K562 (cell line): Measurements from ENCODE around the gene CBX8. TPM values are rescaled to one million over a fixed set of nuclear protein-coding genes. Genes with fewer than 3 reads are reported as not detected.

Experiments used
- CHAMP1 ChIP-seq: fragments of 450-650 bp; IDR thresholded peaks from 2 replicates; pipeline ENCODE4 v1.6.1; 2016; ENCODE audit warnings: mild to moderate bottlenecking
- CREBBP ChIP-seq: IDR thresholded peaks from one replicate; pipeline ENCODE4 v1.6.1; 2012; ENCODE audit warnings: low read depth, mild to moderate bottlenecking, control low read depth, inconsistent platforms, low read length
- ESRRB ChIP-seq: fragments of 250-450 bp; sonication (Bioruptor Pico); IDR thresholded peaks from 2 replicates; pipeline ENCODE4 v1.5.0; 2020; ENCODE audit warnings: mild to moderate bottlenecking, moderate library complexity, borderline replicate concordance
- FOS ChIP-seq: IDR thresholded peaks from 3 replicates; pipeline ENCODE4 v1.6.1; 2011; ENCODE audit not compliant: insufficient read length; ENCODE audit errors: extremely low read depth
- KAT8 ChIP-seq: fragments of 450-650 bp; IDR thresholded peaks from 2 replicates; pipeline ENCODE4 v1.6.1; 2016; ENCODE audit warnings: low read depth, mild to moderate bottlenecking
- KDM2B ChIP-seq: fragments of 250-450 bp; sonication (Bioruptor Pico); IDR thresholded peaks from 2 replicates; pipeline ENCODE4 v1.8.0; 2021; ENCODE audit warnings: mild to moderate bottlenecking, moderate library complexity
- L3MBTL2 ChIP-seq: fragments of 450-650 bp; IDR thresholded peaks from 2 replicates; pipeline ENCODE4 v1.6.1; 2016; ENCODE audit warnings: mild to moderate bottlenecking, moderate library complexity
- MLLT1 ChIP-seq, 2 experiments: fragments of 450-650 bp; IDR thresholded peaks; 2 replicates each; pipeline ENCODE4 v1.6.1; 2016
- MYNN ChIP-seq, 2 experiments: sonication (generic); formaldehyde crosslinking in 1 of 2; IDR thresholded peaks; 2 replicates each; pipeline versions ENCODE4 v1.5.0 to v1.6.1; 2016 to 2020; ENCODE audit warnings: antibody characterized with exemption in 1 of 2, missing genetic modification reagents in 1 of 2
- RBM17 ChIP-seq: fragments of 200-400 bp; formaldehyde crosslinking; IDR thresholded peaks from 2 replicates; pipeline ENCODE4 v1.6.1; 2017; ENCODE audit warnings: low read depth, mild to moderate bottlenecking, low read length, borderline replicate concordance
- RCOR1 ChIP-seq, 2 experiments: IDR thresholded peaks; 2 replicates each; pipeline ENCODE4 v1.6.1; 2012; ENCODE audit warnings: low read depth in 2 of 2, low read length in 2 of 2, borderline replicate concordance in 1 of 2, improper control_type of control experiment in 1 of 2
- STAT5B ChIP-seq: fragments of 250-450 bp; sonication (Bioruptor Pico); IDR thresholded peaks from 2 replicates; pipeline ENCODE4 v1.8.0; 2021; ENCODE audit warnings: mild to moderate bottlenecking, inconsistent platforms
- THRB ChIP-seq: fragments of 450-650 bp; formaldehyde crosslinking; conservative IDR thresholded peaks from 2 replicates; pipeline ENCODE4 v1.4.0; 2022; ENCODE audit warnings: mild to moderate bottlenecking, missing genetic modification characterization
- U2AF1 ChIP-seq: fragments of 200-400 bp; formaldehyde crosslinking; optimal IDR thresholded peaks from 2 replicates; pipeline ENCODE3; 2017; ENCODE audit warnings: mild to moderate bottlenecking, low read depth, low read length, moderate library complexity
- USF1 ChIP-seq: sonication (generic); formaldehyde crosslinking; IDR thresholded peaks from 2 replicates; pipeline ENCODE4 v1.9.0; 2022; ENCODE audit warnings: mild to moderate bottlenecking, missing genetic modification reagents
- YY1 ChIP-seq, 3 experiments: IDR thresholded peaks; 2 replicates each; pipeline ENCODE4 v1.6.1; 2011; ENCODE audit warnings: low read length in 2 of 3, mild to moderate bottlenecking in 2 of 3, moderate library complexity in 2 of 3, borderline replicate concordance in 1 of 3, control low read depth in 1 of 3, low read depth in 1 of 3; ENCODE audit not compliant: insufficient read depth in 3 of 3, insufficient replicate concordance in 2 of 3, control insufficient read depth in 1 of 3, insufficient read length in 1 of 3; ENCODE audit errors: extremely low read depth in 1 of 3
- ZKSCAN3 ChIP-seq: fragments of 250-450 bp; sonication (Bioruptor Pico); IDR thresholded peaks from 2 replicates; pipeline ENCODE4 v1.4.0; 2020
- ZNF436 ChIP-seq: fragments of 250-450, 450-650 bp; sonication (Bioruptor Pico); formaldehyde crosslinking; IDR thresholded peaks from 2 replicates; pipeline ENCODE4 v1.7.0; 2020; ENCODE audit warnings: mild to moderate bottlenecking
- ZNF668 ChIP-seq: fragments of 250-450 bp; sonication (Bioruptor Pico); IDR thresholded peaks from 2 replicates; pipeline ENCODE4 v1.8.0; 2022; ENCODE audit warnings: mild to moderate bottlenecking, inconsistent platforms
- ZNF79 ChIP-seq: fragments of 250-450 bp; sonication (Bioruptor Pico); IDR thresholded peaks from 2 replicates; pipeline ENCODE4 v1.4.0; 2020; ENCODE audit warnings: low read depth, mild to moderate bottlenecking, moderate library complexity
- polyA plus RNA-seq, 8 experiments: library from polyadenylated mRNA; depleted of rRNA in 4 of 8; stranded (reverse) in 5 of 8; unstranded in 3 of 8; fragments of >200 nt; fragmentation: Nextera tagmentation in 2 of 8; fragmentation: Illumina TruSeq in 1 of 8; extraction: Ambion mirVana in 2 of 8; extraction: Trizol in 1 of 8; gene quantifications; 2 replicates each; pipeline versions ENCODE4 v1.2.1 to v1.2.3, GENCODE V29; 2011 to 2014; ENCODE audit warnings: inconsistent platforms in 1 of 8, missing spikeins in 1 of 8
- total RNA-seq, 7 experiments: library from RNA; depleted of rRNA in 6 of 7; stranded (reverse); fragments of >200 nt in 6 of 7; fragmentation: Illumina TruSeq in 2 of 7; extraction: Trizol in 2 of 7; gene quantifications; 2 replicates each; pipeline versions ENCODE4 v1.2.1 to v1.2.3, GENCODE V29; 2011 to 2021; ENCODE audit warnings: low replicate concordance in 1 of 7

Gene CBX8
- total and polyA plus RNA-seq, 9 of the 15 experiments (the other 6 are each of a cell fraction or from before 2014, with no cell fraction given), result 0.08 to 11.9 (median 2.6) TPM

- TF ChIP-seq THRB (CRISPR knock-in tag) (no peak), U2AF1 (no peak), RBM17 (no peak), ZNF436 (CRISPR knock-in tag) (no peak), KAT8 (no peak), STAT5B (CRISPR knock-in tag) (no peak), FOS (no peak), YY1 (IDR thresholded peaks at IDR 0.05; ENCODE audit: borderline replicate concordance in 1 of 3, control insufficient read depth in 1 of 3, extremely low read depth in 1 of 3, insufficient read depth in 3 of 3, insufficient read length in 1 of 3, insufficient replicate concordance in 2 of 3, low read depth in 1 of 3, low read length in 2 of 3) (peak in 1 of 3 experiments; percentile 51), ZNF668 (CRISPR knock-in tag) (no peak), MYNN (IDR thresholded peaks at IDR 0.05) (no peak), MYNN (CRISPR knock-in tag; IDR thresholded peaks at IDR 0.05) (no peak), MLLT1 (IDR thresholded peaks at IDR 0.05) (peak in 1 of 2 experiments; percentile 70; a peak in 2 of 4 replicates), USF1 (CRISPR knock-in tag) (no peak), ESRRB (CRISPR knock-in tag) (no peak), ZNF79 (CRISPR knock-in tag) (0 out of 2 replicates have a peak, but pooled peaks have one; percentile 17), CREBBP (no peak), KDM2B (CRISPR knock-in tag) (no peak), CHAMP1 (no peak), RCOR1 (IDR thresholded peaks at IDR 0.05; ENCODE audit: borderline replicate concordance in 1 of 2, low read depth in 2 of 2, low read length in 2 of 2) (peak in 1 of 2 experiments; percentile 78; a peak in 2 of 4 replicates), L3MBTL2 (no peak; the same call in none of the 2 replicates), ZKSCAN3 (CRISPR knock-in tag) (no peak)
These were observed 34.7 kb upstream of the CBX8 start (continued) for GRCh38 chr17:79831265-79832217.
